Dermis blood vessel endothelial cell (primary cell): ENCODE data around the gene THRAP3. TPM values are rescaled to one million over a fixed set of nuclear protein-coding genes. Genes with fewer than 3 reads are reported as not detected.
A peak's percentile ranks its signal among the peaks of the same experiment; 100 is the strongest.

Experiments used
- DNase-seq: peaks from one replicate; pipeline ENCODE4 v3.0.0; 2010
- total RNA-seq: library from RNA; depleted of rRNA; stranded (reverse); fragments of >200 nt; gene quantifications from 2 replicates; pipeline ENCODE4 v1.2.3, GENCODE V29; 2014

THRAP3 gene
- total RNA-seq, 1 donor from 2014 or later = 96.0 TPM

DNA sequence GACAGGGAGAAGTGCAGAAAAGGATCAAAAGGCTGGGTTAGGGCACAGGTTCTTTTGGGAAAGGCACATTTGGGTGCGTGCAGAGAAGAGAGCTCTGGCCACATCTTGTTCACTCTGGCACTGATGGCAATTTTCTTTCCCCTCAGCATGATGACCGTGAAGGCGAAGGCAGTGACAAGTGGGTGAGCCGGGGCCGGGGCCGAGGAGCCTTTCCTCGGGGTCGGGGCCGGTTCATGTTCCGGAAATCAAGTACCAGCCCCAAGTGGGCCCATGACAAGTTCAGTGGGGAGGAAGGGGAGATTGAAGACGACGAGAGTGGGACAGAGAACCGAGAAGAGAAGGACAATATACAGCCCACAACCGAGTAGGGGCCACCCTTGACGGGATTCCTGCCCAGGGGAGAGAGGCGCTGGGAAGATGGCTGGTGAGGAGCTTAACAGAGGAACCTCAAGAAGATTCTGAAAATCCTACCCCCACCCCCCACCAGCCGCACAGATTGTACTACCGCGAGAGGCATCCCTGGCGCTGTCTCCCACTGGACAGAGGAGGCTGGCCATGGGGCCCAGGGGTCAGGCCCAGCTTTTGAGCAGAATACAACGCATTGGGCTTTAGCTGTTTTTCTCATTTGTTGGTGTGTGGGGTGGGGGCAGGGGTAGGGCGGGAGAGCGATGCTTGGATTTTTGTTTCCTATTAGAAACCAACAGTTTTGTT, 79.6 kb downstream of the THRAP3 start:
- DNase-seq = no peak

DNA sequence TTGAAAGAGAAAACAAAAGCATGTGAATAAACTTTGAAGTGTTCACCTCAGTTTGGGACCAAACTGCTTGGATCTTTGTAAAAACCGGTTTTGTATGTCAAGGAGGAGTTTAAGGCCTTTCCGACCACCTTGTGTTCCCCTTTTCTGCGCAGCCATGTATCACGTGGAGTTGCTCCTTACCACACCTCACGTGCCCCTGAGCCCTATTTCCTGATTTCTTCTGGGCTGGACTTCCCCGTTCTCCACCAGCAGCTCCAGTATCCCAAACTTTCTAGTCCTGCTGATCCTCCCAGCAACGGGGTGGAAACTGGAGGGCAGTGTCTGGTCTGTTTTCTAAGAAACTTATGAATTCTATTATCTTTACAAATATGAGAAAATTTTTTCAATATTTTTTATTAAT, 80.3 kb downstream of the THRAP3 start:
- DNase-seq = no peak

DNA sequence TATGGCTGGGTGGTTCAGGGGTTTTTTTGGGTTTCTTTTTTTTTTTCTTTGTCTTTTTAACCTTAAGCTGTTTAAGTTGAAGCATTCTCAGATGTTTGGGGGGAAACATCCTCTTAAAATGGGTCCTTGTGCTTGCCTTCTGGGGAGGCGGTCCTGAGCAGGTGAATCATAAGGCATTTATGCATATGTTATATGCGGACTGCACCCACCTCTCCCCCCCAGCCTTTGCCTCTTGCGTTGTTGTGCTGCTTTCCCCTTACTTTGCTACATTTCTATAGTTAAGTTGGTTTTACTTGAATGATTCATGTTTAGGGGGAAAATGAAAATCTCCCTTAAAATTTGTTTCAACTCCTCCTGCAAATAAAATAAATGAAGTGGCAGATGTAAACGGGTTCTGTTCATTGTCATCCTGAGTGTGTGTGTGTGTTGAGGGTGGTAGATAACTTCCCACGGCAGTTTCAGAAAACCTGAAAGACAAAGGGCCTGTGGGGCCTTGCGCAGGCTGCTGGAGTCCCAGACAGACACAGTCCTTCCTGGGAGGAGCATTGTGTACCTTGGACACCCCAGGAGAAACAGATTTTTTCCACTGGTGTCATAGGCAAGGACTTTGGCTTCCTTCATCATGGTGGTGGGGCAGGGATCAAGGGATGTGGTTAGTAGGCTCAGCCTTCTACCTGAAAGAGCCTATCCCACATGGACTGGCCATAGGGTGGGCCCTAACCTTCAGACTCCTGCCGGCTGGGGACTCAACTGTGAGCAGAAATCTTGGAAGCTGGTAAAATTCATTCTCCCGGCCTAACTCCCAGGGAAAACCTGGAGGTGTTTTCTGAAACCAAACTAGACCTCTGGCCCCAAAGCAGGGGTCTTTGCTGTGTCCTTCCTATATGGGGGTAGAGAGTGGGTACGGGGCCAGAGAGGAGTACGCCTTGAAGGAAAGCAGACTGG, 81.0 kb downstream of the THRAP3 start:
- DNase-seq = no peak

- DNase-seq = no peak
These were observed 81.6 kb downstream of the THRAP3 start for GRCh38 chr1:36305915-36306209.

- DNase-seq = peak; percentile 47
These were observed 82.1 kb downstream of the THRAP3 start, which contains the start of gene SH3D21 for GRCh38 chr1:36306210-36306901. Gene SH3D21 (plus strand): TSS chr1:36306368. CDS start chr1:36306421, 53 bp downstream.

GRCh38 chr1:36306902-36307456, 82.7 kb downstream of the THRAP3 start:
- peak; percentile 94 for DNase-seq

GRCh38 chr1:36307601-36308330, 83.5 kb downstream of the THRAP3 start:
- DNase-seq = no peak

DNA sequence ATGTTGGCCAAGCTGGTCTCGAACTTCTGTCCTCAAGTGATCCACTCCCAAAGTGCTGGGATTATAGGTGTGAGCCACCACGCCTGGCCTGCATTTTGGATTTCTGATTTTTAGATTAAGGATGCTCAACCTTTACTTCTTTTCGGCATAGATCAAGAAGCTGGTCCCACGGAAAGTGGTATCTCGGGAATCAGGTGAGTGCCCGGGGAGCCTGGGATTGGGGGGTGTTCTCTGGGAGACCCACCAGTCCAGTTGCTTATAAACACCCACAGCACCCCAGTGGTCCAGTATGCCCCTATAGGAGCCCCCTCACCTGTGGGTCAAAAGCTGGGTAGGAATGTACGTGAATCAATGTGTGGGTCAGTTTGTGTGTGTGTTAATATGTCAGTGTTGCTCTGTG, 85.2 kb downstream of the THRAP3 start:
- DNase-seq = no peak

- no peak for DNase-seq
These were observed 96.1 kb downstream of the THRAP3 start for GRCh38 chr1:36320291-36320761.

GRCh38 chr1:36320767-36321118, 96.5 kb downstream of the THRAP3 start:
- DNase-seq = no peak

- no peak for DNase-seq
These were observed 97.1 kb downstream of the THRAP3 start for GRCh38 chr1:36321119-36321951.

GRCh38 chr1:36322041-36322785, 98.0 kb downstream of the THRAP3 start:
- no peak for DNase-seq

- DNase-seq = peak; percentile 52
These were observed 98.8 kb downstream of the THRAP3 start for GRCh38 chr1:36322786-36323635.

- peak; percentile 80 for DNase-seq
These were observed 99.6 kb downstream of the THRAP3 start, which contains the start of gene EVA1B for GRCh38 chr1:36323636-36324352. Gene EVA1B (minus strand): TSS chr1:36323645. CDS start chr1:36323037, 608 bp downstream.

DNA sequence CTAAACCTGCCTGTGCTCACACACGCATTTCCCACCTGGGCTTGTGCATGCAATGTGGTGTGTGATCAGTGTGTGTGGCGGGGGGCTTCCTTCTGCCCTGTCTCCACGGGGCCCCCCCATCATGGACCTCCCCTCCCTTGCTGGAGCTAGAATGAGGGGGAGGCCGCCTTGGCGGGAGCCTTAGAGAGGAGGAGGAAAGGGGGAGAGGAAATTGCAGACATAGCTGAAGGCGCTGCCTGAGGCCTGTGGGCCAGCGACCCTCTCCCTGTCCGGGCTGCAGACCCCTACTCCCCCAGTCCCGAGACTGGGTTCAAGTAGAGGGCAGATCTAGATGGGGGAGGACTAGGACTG, 100.1 kb downstream of the THRAP3 start:
- DNase-seq = no peak

- no peak for DNase-seq
These were observed 102.3 kb downstream of the THRAP3 start for GRCh38 chr1:36326499-36326898.

DNA sequence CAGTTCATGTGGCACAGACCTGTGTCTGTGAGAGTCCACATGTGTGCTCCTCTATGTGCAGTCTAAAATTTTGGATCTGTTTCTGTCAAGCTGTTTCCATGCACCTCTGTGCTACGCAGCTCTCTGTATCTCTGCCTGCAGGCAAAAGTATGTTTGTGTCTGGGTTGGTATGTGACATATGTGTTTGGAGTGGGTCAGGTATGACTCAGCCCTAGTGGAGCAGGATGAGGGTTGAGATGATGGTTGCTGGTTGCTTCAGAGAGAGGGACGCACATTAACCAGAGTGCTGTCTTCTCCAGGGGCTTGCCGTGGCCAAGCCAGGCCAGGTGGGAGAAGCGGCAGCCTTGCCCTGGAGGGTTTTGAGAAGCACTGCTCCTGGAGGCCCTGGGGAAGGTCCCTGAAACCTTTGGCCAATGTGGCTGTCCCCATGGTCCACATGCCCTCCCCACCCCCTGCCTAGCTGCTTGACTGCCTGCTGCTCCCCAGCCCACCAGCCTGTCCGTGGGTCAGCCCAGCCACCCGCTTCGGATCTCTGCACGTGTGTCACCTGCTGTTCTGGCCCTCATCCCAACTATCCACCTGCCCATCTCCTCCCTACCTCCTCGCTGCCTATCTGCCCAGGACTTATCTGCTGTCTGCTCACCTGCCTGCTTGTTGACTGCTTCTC, 103.3 kb downstream of the THRAP3 start:
- no peak for DNase-seq

DNA sequence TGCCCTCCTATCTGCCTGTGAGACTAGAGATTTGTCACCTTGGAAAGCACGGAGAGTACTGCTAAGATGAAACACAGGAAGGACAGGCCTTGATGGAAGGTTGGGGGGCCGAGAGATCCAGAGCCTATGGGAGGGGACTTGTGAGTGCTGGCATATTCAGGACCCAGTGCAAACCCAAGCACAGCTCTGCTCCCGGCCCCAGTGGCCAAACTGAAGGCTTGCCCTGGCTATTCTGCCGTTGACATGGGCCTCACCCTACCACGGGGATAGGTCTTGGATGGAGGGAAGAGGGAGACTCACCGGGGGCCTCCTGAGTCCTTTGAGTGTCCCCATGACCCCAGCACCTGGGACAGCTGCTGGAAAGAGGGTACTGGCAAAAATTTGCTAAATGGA, 103.8 kb downstream of the THRAP3 start:
- DNase-seq = no peak
